H1 (cell line): ENCODE measurements around the gene PRLH. TPM values are rescaled to one million over a fixed set of nuclear protein-coding genes. Genes with fewer than 3 reads are reported as not detected.

Experiments used
- CTCF ChIA-PET: fragments of 300-600 bp; sonication (Branson Sonifier 250); formaldehyde crosslinking; loops from one replicate; lab custom pipeline; 2021; ENCODE audit not compliant: partially characterized antibody; lab: Charles Lee
- POLR2A ChIA-PET: fragments of 300-600 bp; sonication (Branson Sonifier 250); formaldehyde crosslinking; loops from one replicate; lab custom pipeline; 2021; ENCODE audit warnings: inconsistent platforms; ENCODE audit not compliant: partially characterized antibody; lab: Charles Lee
- DNase-seq, 2 experiments: peaks; one replicate each; pipeline versions ENCODE4 v3.0.0 to v3.0.0-alpha.2; 2010 to 2022; ENCODE audit warnings: low spot score in 2 of 2, low read depth in 1 of 2, mixed read lengths in 1 of 2
- FAIRE-seq: peaks from 2 replicates; lab custom pipeline; 2011; peaks lifted over from hg19 to GRCh38; lab: Jason Lieb, UNC
- H2AFZ ChIP-seq: 2 replicates; pipeline ENCODE4 v1.8.1; 2012; ENCODE audit warnings: low read length, inconsistent platforms
- H2AK5ac ChIP-seq: 2 replicates; pipeline ENCODE4 v1.6.1; 2013; ENCODE audit warnings: low read depth, low read length
- H2BK120ac ChIP-seq: replicated peaks from 2 replicates; pipeline ENCODE3; 2013; ENCODE audit warnings: low read depth, low read length, inconsistent platforms
- H2BK12ac ChIP-seq: 2 replicates; pipeline ENCODE4 v1.6.1; 2013; ENCODE audit warnings: low read depth, low read length
- H2BK15ac ChIP-seq: 2 replicates; pipeline ENCODE4 v1.6.1; 2013; ENCODE audit warnings: low read length
- H2BK20ac ChIP-seq: 2 replicates; pipeline ENCODE4 v1.6.1; 2013; ENCODE audit warnings: low read length
- H2BK5ac ChIP-seq: 2 replicates; pipeline ENCODE4 v1.6.1; 2013; ENCODE audit warnings: low read depth, low read length
- H3K14ac ChIP-seq: 2 replicates; pipeline ENCODE4 v1.6.1; 2013; ENCODE audit warnings: inconsistent platforms; ENCODE audit not compliant: insufficient read length
- H3K18ac ChIP-seq: 2 replicates; pipeline ENCODE4 v1.6.1; 2013; ENCODE audit warnings: low read length; ENCODE audit errors: extremely low read depth
- H3K23ac ChIP-seq: 2 replicates; pipeline ENCODE4 v1.6.1; 2013; ENCODE audit warnings: inconsistent platforms; ENCODE audit not compliant: insufficient read length
- H3K23me2 ChIP-seq: 2 replicates; pipeline ENCODE4 v1.6.1; 2013; ENCODE audit warnings: low read depth, low read length
- H3K27ac ChIP-seq: 2 replicates; pipeline ENCODE4 v1.6.1; 2011; ENCODE audit warnings: low read depth, low read length, inconsistent platforms
- H3K27me3 ChIP-seq, 4 experiments: replicated peaks in 1 of 4; 1 replicate in 1 of 4; 2 replicates in 3 of 4; pipeline versions ENCODE4 v1.6.1 to v1.8.1; 2011 to 2013; ENCODE audit warnings: low read length in 3 of 4, mild to moderate bottlenecking in 3 of 4, inconsistent platforms in 2 of 4, mixed read lengths in 2 of 4, moderate library complexity in 1 of 4; ENCODE audit not compliant: control insufficient read depth in 3 of 4, insufficient read depth in 3 of 4; ENCODE audit errors: extremely low read depth in 1 of 4
- H3K36me3 ChIP-seq, 4 experiments: 2 replicates each; pipeline versions ENCODE4 v1.6.1 to v1.8.1; 2011 to 2013; ENCODE audit warnings: mild to moderate bottlenecking in 4 of 4, low read length in 3 of 4, moderate library complexity in 2 of 4, control low read depth in 1 of 4, inconsistent platforms in 1 of 4; ENCODE audit not compliant: insufficient read depth in 4 of 4, control insufficient read depth in 2 of 4
- H3K4ac ChIP-seq: replicated peaks from 2 replicates; pipeline ENCODE3; 2013; ENCODE audit warnings: low read length, low read depth, mixed read lengths, inconsistent platforms; ENCODE audit not compliant: insufficient read length
- H3K4me1 ChIP-seq, 4 experiments: replicated peaks in 1 of 4; 1 replicate in 1 of 4; 2 replicates in 3 of 4; pipeline versions ENCODE4 v1.6.1 to v1.8.1; 2011 to 2013; ENCODE audit warnings: low read length in 3 of 4, inconsistent platforms in 2 of 4, mixed read lengths in 1 of 4; ENCODE audit not compliant: insufficient read depth in 4 of 4, control insufficient read depth in 3 of 4
- H3K4me2 ChIP-seq, 2 experiments: 2 replicates each; pipeline versions ENCODE4 v1.6.1 to v1.8.1; 2011 to 2013; ENCODE audit warnings: low read depth in 2 of 2, low read length in 2 of 2, control low read depth in 1 of 2, inconsistent platforms in 1 of 2, mild to moderate bottlenecking in 1 of 2; ENCODE audit not compliant: insufficient read depth in 1 of 2
- H3K4me3 ChIP-seq, 4 experiments: fragments of 200-600, 300-600 bp in 1 of 4; sonication (generic), shearing (Covaris generic), sonication (Bioruptor Twin) in 1 of 4; 2 replicates each; pipeline versions ENCODE4 v1.5.1 to v1.8.1; 2011 to 2016; ENCODE audit warnings: low read length in 4 of 4, low read depth in 3 of 4, control low read depth in 2 of 4, inconsistent platforms in 2 of 4, mild to moderate bottlenecking in 2 of 4, mixed read lengths in 1 of 4, moderate library complexity in 1 of 4; ENCODE audit not compliant: insufficient read depth in 2 of 4; ENCODE audit errors: extremely low read depth in 1 of 4
- H3K56ac ChIP-seq: replicated peaks from 2 replicates; pipeline ENCODE3; 2013; ENCODE audit warnings: low read depth, mild to moderate bottlenecking, mixed read lengths, low read length, inconsistent platforms; ENCODE audit not compliant: insufficient read length
- H3K79me1 ChIP-seq: 2 replicates; pipeline ENCODE4 v1.6.1; 2013; ENCODE audit warnings: low read depth, low read length, control low read depth
- H3K79me2 ChIP-seq, 2 experiments: 2 replicates each; pipeline versions ENCODE4 v1.6.1 to v1.8.1; 2012 to 2013; ENCODE audit warnings: low read length in 2 of 2, mild to moderate bottlenecking in 2 of 2, inconsistent platforms in 1 of 2; ENCODE audit not compliant: insufficient read depth in 2 of 2, control insufficient read depth in 1 of 2
- H3K9ac ChIP-seq, 4 experiments: replicated peaks in 1 of 4; 1 replicate in 1 of 4; 2 replicates in 3 of 4; pipeline versions ENCODE4 v1.6.1 to v1.8.1; 2011 to 2013; ENCODE audit warnings: low read depth in 3 of 4, low read length in 3 of 4, control low read depth in 2 of 4, mild to moderate bottlenecking in 2 of 4, moderate library complexity in 2 of 4, inconsistent platforms in 1 of 4; ENCODE audit errors: extremely low read depth in 1 of 4
- H3K9me3 ChIP-seq, 2 experiments: 2 replicates each; pipeline versions ENCODE4 v1.6.1 to v1.8.1; 2012 to 2013; ENCODE audit warnings: mild to moderate bottlenecking in 2 of 2, moderate library complexity in 2 of 2, control low read depth in 1 of 2, inconsistent platforms in 1 of 2, low read depth in 1 of 2, low read length in 1 of 2, mixed read lengths in 1 of 2; ENCODE audit not compliant: insufficient read depth in 2 of 2
- H4K20me1 ChIP-seq, 2 experiments: replicated peaks in 1 of 2; 2 replicates each; pipeline versions ENCODE3 to v1.8.1; 2011 to 2013; ENCODE audit warnings: inconsistent platforms in 2 of 2, low read length in 2 of 2, mild to moderate bottlenecking in 1 of 2; ENCODE audit not compliant: insufficient read depth in 2 of 2, control insufficient read depth in 1 of 2
- H4K5ac ChIP-seq: 2 replicates; pipeline ENCODE4 v1.6.1; 2013; ENCODE audit warnings: low read length, low read depth, mixed read lengths, inconsistent platforms; ENCODE audit not compliant: insufficient read length
- H4K8ac ChIP-seq: 2 replicates; pipeline ENCODE4 v1.8.0; 2013; ENCODE audit warnings: mild to moderate bottlenecking, moderate library complexity, low read length, inconsistent platforms; ENCODE audit not compliant: insufficient read depth; ENCODE audit errors: extremely low read depth
- H4K91ac ChIP-seq: replicated peaks from 2 replicates; pipeline ENCODE3; 2013; ENCODE audit warnings: low read length, mixed read lengths, inconsistent platforms; ENCODE audit not compliant: insufficient read length
- BACH1 ChIP-seq: IDR thresholded peaks from 2 replicates; pipeline ENCODE4 v1.6.1; 2012; ENCODE audit warnings: low read length, improper control_type of control experiment
- CBX5 ChIP-seq: fragments of 300-800, 300-1000 bp; sonication (generic); IDR thresholded peaks from 2 replicates; pipeline ENCODE4 v1.7.1; 2016; ENCODE audit warnings: antibody characterized with exemption, low read length, low read depth
- CBX8 ChIP-seq: fragments of 300-800, 300-1000 bp; sonication (generic); IDR thresholded peaks from 2 replicates; pipeline ENCODE4 v1.7.1; 2016; ENCODE audit warnings: low read depth, low read length, borderline replicate concordance
- CHD1 ChIP-seq: IDR thresholded peaks from 2 replicates; pipeline ENCODE4 v1.6.1; 2012; ENCODE audit warnings: low read depth, low read length, improper control_type of control experiment
- EGR1 ChIP-seq: IDR thresholded peaks from 2 replicates; pipeline ENCODE4 v1.6.1; 2011; ENCODE audit warnings: low read depth, low read length, borderline replicate concordance
- FOSL1 ChIP-seq: IDR thresholded peaks from 2 replicates; pipeline ENCODE4 v1.6.1; 2011; ENCODE audit warnings: mild to moderate bottlenecking, low read depth, low read length, moderate library complexity; ENCODE audit not compliant: insufficient read depth
- HDAC2 ChIP-seq, 2 experiments: fragments of 300-600 bp in 1 of 2; sonication (generic) in 1 of 2; IDR thresholded peaks; 2 replicates each; pipeline ENCODE4 v1.6.1; 2011 to 2012; ENCODE audit warnings: low read depth in 2 of 2, low read length in 2 of 2, mild to moderate bottlenecking in 2 of 2, moderate library complexity in 2 of 2, borderline replicate concordance in 1 of 2, inconsistent platforms in 1 of 2
- JUN ChIP-seq: IDR thresholded peaks from 2 replicates; pipeline ENCODE4 v1.6.1; 2011; ENCODE audit warnings: low read depth, mild to moderate bottlenecking, improper control_type of control experiment, low read length
- PHF8 ChIP-seq: fragments of 200-600 bp; sonication (generic); conservative IDR thresholded peaks from 2 replicates; pipeline ENCODE4 v1.7.1; 2012; ENCODE audit warnings: low read depth, mild to moderate bottlenecking, inconsistent platforms, low read length, moderate library complexity
- POLR2A ChIP-seq, 2 experiments: IDR thresholded peaks; 1 replicate in 1 of 2; 2 replicates in 1 of 2; pipeline ENCODE4 v1.6.1; 2011; ENCODE audit warnings: low read depth in 2 of 2, low read length in 2 of 2, mild to moderate bottlenecking in 2 of 2; ENCODE audit errors: control extremely low read depth in 1 of 2
- RNF2 ChIP-seq: fragments of 200-900, 300-1000 bp; sonication (generic); IDR thresholded peaks from 2 replicates; pipeline ENCODE4 v1.7.1; 2016; ENCODE audit warnings: borderline replicate concordance, low read depth, mild to moderate bottlenecking, antibody characterized with exemption, low read length; ENCODE audit not compliant: poor library complexity, severe bottlenecking; ENCODE audit errors: missing control alignments
- SP1 ChIP-seq: IDR thresholded peaks from 2 replicates; pipeline ENCODE4 v1.6.1; 2011; ENCODE audit warnings: low read depth, low read length
- SRF ChIP-seq: IDR thresholded peaks from 2 replicates; pipeline ENCODE4 v1.6.1; 2011; ENCODE audit warnings: mild to moderate bottlenecking, low read depth, low read length, moderate library complexity
- WGBS, 2 experiments: shearing (Covaris generic) in 1 of 2; methylation state at CpG; one replicate each; pipeline versions ENCODE4 v1.1.6 to v1.1.7; 2013 to 2015; ENCODE audit warnings: low lambda C conversion rate in 2 of 2, mixed read lengths in 2 of 2, inconsistent platforms in 1 of 2, low coverage in 1 of 2, missing lambda C conversion rate in 1 of 2; ENCODE audit not compliant: insufficient replicate concordance in 2 of 2, insufficient coverage in 1 of 2, insufficient read length in 1 of 2; ENCODE audit errors: extremely low coverage in 1 of 2, missing lambda C conversion rate in 1 of 2; 5-methylcytosine and 5-hydroxymethylcytosine counted together
- polyA plus RNA-seq, 7 experiments: library from polyadenylated mRNA; depleted of rRNA in 3 of 7; stranded (reverse) in 5 of 7; unstranded in 2 of 7; fragments of >200 nt in 5 of 7; fragments of 200-250 nt in 2 of 7; gene quantifications; 1 replicate in 5 of 7; 2 replicates in 1 of 7; 4 replicates in 1 of 7; pipeline versions ENCODE4 v1.2.1 to v1.2.3, GENCODE V29; 2011 to 2013; ENCODE audit warnings: missing spikeins in 2 of 7, mixed read lengths in 2 of 7
- total RNA-seq: library from RNA; stranded (reverse); fragmentation: NEBNext Ultra II Directional; extraction: Animal tissue kit (Norgen Biotek cat#: 25700); gene quantifications from 2 replicates; pipeline ENCODE4 v1.2.1, GENCODE V29; 2021

Gene PRLH
- total and polyA plus RNA-seq, 2 of the 8 experiments (the other 6 are each of a cell fraction or from before 2014, with no cell fraction given): not detected

- ChIA-PET POLR2A (interaction anchor here (1.1 kb wide), 1 partner anchor 28 kb away, joined by 4 read pairs; no protein-coding TSS in a partner anchor), CTCF (interaction anchor here (0.8 to 5.6 kb wide), 5 partner anchors 8 to 86 kb away, joined by 3 to 25 read pairs (median 4); no protein-coding TSS in a partner anchor)
- no peak overlapping the region for H3K9ac ChIP-seq
- no peaks in the 10 kb centered on the region for H3K4me1 ChIP-seq
- H3K4ac ChIP-seq: no peak overlapping the region
- H3K9me3 ChIP-seq: peaks cover 12 to 14% of the 10 kb centered on the region in 2 experiments; a peak in 3 of 4 replicates
- H3K23ac ChIP-seq: no peak overlapping the region
- H3K79me1 ChIP-seq: no peaks in the 10 kb centered on the region
- H2BK15ac ChIP-seq: no peak overlapping the region
- 87% methylated on average over 4 of the region's 4 CpGs; no CpG with 5 or more reads in 1 of the 2 experiments for WGBS, 2 experiments
- no peak overlapping the region for H3K27ac ChIP-seq
- H3K18ac ChIP-seq: no peak overlapping the region
- no peak overlapping the region for H4K91ac ChIP-seq
- H2BK5ac ChIP-seq: no peak overlapping the region
- H3K23me2 ChIP-seq: no peaks in the 10 kb centered on the region
- H3K4me2 ChIP-seq: no peak overlapping the region
- H3K27me3 ChIP-seq: no peaks in the 10 kb centered on the region; a peak in 1 of 7 replicates
- H3K79me2 ChIP-seq: no peaks in the 10 kb centered on the region
- H3K4me3 ChIP-seq: no peak overlapping the region
- H2AK5ac ChIP-seq: no peak overlapping the region
- H3K14ac ChIP-seq: no peak overlapping the region
- FAIRE-seq (no peak), DNase-seq (no peak)
- H3K56ac ChIP-seq: no peak overlapping the region
- no peak for TF ChIP-seq JUN
- TF ChIP-seq CBX5: no peak
- no peak for TF ChIP-seq HDAC2 (IDR thresholded peaks at IDR 0.05; ENCODE audit: borderline replicate concordance in 1 of 2, low read depth in 2 of 2, low read length in 2 of 2)
- no peak for TF ChIP-seq FOSL1
- no peak for TF ChIP-seq BACH1
- TF ChIP-seq SRF: no peak
- TF ChIP-seq RNF2: no peak
- TF ChIP-seq CHD1: no peak
- TF ChIP-seq EGR1: no peak
- no peak for TF ChIP-seq CBX8
- TF ChIP-seq PHF8: no peak
- TF ChIP-seq POLR2A (IDR thresholded peaks at IDR 0.05; ENCODE audit: control extremely low read depth in 1 of 2, low read depth in 2 of 2, low read length in 2 of 2): no peak
- no peak for TF ChIP-seq SP1
- no peak overlapping the region for H2AFZ ChIP-seq
- no peak overlapping the region for H2BK12ac ChIP-seq
- H4K20me1 ChIP-seq: no peaks in the 10 kb centered on the region
- no peak overlapping the region for H4K5ac ChIP-seq
- H4K8ac ChIP-seq: no peak overlapping the region; the same call in 1 of the 2 replicates
- no peak overlapping the region for H2BK20ac ChIP-seq
- peaks cover 0 to 25% (median 12%) of the 10 kb centered on the region in 4 experiments; a peak in 4 of 8 replicates for H3K36me3 ChIP-seq
- H2BK120ac ChIP-seq: no peak overlapping the region
These were observed 8.8 kb upstream of the PRLH start for GRCh38 chr2:237557633-237558015.
